ENCODE results near the gene APH1B. TPM values are rescaled to one million over a fixed set of nuclear protein-coding genes. Genes with fewer than 3 reads are reported as not detected.

APH1B gene
- total and polyA plus RNA-seq, 9 of the 15 experiments (the other 6 are each of a cell fraction or from before 2014, with no cell fraction given), result 5.1 to 9.7 (median 7.0) TPM

DNA sequence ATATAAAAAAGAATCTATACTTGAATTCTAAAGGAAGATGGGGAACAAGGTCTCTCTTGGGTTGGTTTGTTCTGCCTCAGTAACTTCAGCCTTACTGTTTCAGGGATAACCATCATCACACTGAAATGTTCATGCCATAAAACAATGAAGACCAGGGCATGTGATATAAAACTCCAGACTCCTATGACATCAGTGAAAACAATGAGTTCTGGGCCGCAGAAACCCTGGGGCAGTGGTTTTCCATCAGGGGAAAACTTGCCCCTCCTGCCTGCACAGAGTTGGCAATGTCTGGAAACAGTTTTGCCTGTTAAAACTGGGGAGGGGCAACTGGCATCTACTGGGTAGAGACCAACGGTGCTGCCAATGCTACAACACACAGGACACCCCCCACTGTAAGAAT is 57.4 kb downstream of the APH1B start:
- intact Hi-C loops (cut with micrococcal nuclease) (no loop called here), in situ Hi-C loops (cut with MboI) (no loop called here)
- Histone ChIP-seq H3K4me3 (no peak overlapping the region), H3K79me2 (ENCODE audit: control insufficient read depth, insufficient read depth, low read length) (no peaks in the 10 kb centered on the region), H3K9me3 (replicated peaks; ENCODE audit: control insufficient read depth, insufficient read depth, low read depth, low read length) (no peaks in the 10 kb centered on the region), H3K36me3 (ENCODE audit: control insufficient read depth, insufficient read depth, low read length) (no peaks in the 10 kb centered on the region), H3K4me1 (replicated peaks in 1 of 2; ENCODE audit: control insufficient read depth in 2 of 2, insufficient read depth in 2 of 2, low read length in 2 of 2) (peaks cover 8 to 12% of the 10 kb centered on the region in 2 experiments; a peak in 4 of 5 replicates), H3K9me1 (ENCODE audit: control insufficient read depth, insufficient read depth, low read length) (no peaks in the 10 kb centered on the region), H3K4me2 (ENCODE audit: insufficient read depth, low read length) (no peak overlapping the region), H3K27ac (ENCODE audit: extremely low read depth, low read depth, low read length) (no peak overlapping the region), H3K9ac (ENCODE audit: insufficient read depth in 1 of 2, low read depth in 2 of 2, low read length in 2 of 2) (no peak overlapping the region), H3K27me3 (ENCODE audit: control insufficient read depth in 2 of 2, insufficient read depth in 2 of 2, low read length in 2 of 2) (no peaks in the 10 kb centered on the region), H2AFZ (ENCODE audit: low read depth, low read length) (no peak overlapping the region), H4K20me1 (replicated peaks; ENCODE audit: control insufficient read depth, insufficient read depth, low read length) (no peaks in the 10 kb centered on the region)
- ChIA-PET POLR2A (no interaction called here), CTCF (ENCODE audit: low intra/inter-chr PET ratio) (no interaction called here)
- 29% methylated on average over 2 of the region's 2 CpGs for WGBS (ENCODE audit: insufficient coverage, low coverage, missing lambda C conversion rate)
- FAIRE-seq (no peak), ATAC-seq (no peak), DNase-seq (ENCODE audit: extremely low read depth in 1 of 4, low spot score in 3 of 4) (no peak)
- TF ChIP-seq FIP1L1 (IDR thresholded peaks at IDR 0.05; ENCODE audit: low read depth, low read length, poor library complexity, severe bottlenecking) (no peak), ZNF134 (CRISPR knock-in tag; conservative IDR thresholded peaks at IDR 0.05) (no peak), NCOA2 (IDR thresholded peaks at IDR 0.05; ENCODE audit: partially characterized antibody in 2 of 2) (no peak), ZBTB7A (IDR thresholded peaks at IDR 0.05; ENCODE audit: borderline replicate concordance, control insufficient read depth, low read depth, low read length) (no peak), ZNF347 (CRISPR knock-in tag; IDR thresholded peaks at IDR 0.05; ENCODE audit: low read depth) (no peak), GATA2 (CRISPR knock-in tag; IDR thresholded peaks at IDR 0.05) (no peak), CBFA2T3 (IDR thresholded peaks at IDR 0.05) (no peak)
- TF ChIP-seq, protein P1, sequence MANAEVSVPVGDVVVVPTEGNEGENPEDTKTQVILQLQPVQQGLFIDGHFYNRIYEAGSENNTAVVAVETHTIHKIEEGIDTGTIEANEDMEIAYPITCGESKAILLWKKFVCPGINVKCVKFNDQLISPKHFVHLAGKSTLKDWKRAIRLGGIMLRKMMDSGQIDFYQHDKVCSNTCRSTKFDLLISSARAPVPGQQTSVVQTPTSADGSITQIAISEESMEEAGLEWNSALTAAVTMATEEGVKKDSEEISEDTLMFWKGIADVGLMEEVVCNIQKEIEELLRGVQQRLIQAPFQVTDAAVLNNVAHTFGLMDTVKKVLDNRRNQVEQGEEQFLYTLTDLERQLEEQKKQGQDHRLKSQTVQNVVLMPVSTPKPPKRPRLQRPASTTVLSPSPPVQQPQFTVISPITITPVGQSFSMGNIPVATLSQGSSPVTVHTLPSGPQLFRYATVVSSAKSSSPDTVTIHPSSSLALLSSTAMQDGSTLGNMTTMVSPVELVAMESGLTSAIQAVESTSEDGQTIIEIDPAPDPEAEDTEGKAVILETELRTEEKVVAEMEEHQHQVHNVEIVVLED (CRISPR knock-in tag; IDR thresholded peaks at IDR 0.05), result no peak
- TF ChIP-seq, protein P2, sequence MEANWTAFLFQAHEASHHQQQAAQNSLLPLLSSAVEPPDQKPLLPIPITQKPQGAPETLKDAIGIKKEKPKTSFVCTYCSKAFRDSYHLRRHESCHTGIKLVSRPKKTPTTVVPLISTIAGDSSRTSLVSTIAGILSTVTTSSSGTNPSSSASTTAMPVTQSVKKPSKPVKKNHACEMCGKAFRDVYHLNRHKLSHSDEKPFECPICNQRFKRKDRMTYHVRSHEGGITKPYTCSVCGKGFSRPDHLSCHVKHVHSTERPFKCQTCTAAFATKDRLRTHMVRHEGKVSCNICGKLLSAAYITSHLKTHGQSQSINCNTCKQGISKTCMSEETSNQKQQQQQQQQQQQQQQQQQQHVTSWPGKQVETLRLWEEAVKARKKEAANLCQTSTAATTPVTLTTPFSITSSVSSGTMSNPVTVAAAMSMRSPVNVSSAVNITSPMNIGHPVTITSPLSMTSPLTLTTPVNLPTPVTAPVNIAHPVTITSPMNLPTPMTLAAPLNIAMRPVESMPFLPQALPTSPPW (CRISPR knock-in tag; IDR thresholded peaks at IDR 0.05), result no peak
- no TSS peak for BruUV-seq (replicated peaks)
